Adipose tissue (tissue), 3 donors: ENCODE results near the gene LY9. TPM values are rescaled to one million over a fixed set of nuclear protein-coding genes. Genes with fewer than 3 reads are reported as not detected.

ENCODE experiments used
- polyA plus RNA-seq, 3 donors: library from polyadenylated mRNA; stranded (reverse); fragments of 200-250 nt; gene quantifications; one replicate each; pipeline ENCODE4 v1.2.3, GENCODE V29; 2013
- donor health status: healthy with polysubstance abuse.
- donor health status: Bipolar disorder and iron deficiency.
- donor health status: healthy.

LY9 gene
- polyA plus RNA-seq, 3 donors, result 0.44 to 0.52 TPM; not detected in 1

Other genes with a start within 250 kb of the LY9 start
- 1 to 10 TPM in 2 of 3 donors, under 1 TPM in 1; 0.40 to 1.4 (median 1.0) TPM for gene CD84, start 216.7 kb upstream of the LY9 start, polyA plus RNA-seq
- 1 to 10 TPM in 1 of 3 donors, under 1 TPM in 1, not detected in 1; 0.12 to 3.6 TPM for gene SLAMF1, start 149.1 kb upstream of the LY9 start, polyA plus RNA-seq
- 10 to 100 TPM in 1 of 3 donors, 1 to 10 TPM in 2; 3.3 to 12.7 (median 3.7) TPM for gene CD48, start 84.4 kb upstream of the LY9 start, polyA plus RNA-seq
- gene SLAMF7, start 56.9 kb upstream of the LY9 start, polyA plus RNA-seq, result under 1 TPM; 0.34 to 0.65 (median 0.35) TPM
- under 1 TPM; 0.02 to 0.48 (median 0.45) TPM for gene CD244, start 66.7 kb downstream of the LY9 start, polyA plus RNA-seq
- gene ITLN1, start 89.0 kb downstream of the LY9 start, polyA plus RNA-seq, result 100 to 1,000 TPM in 1 of 3 donors, 10 to 100 TPM in 1, 1 to 10 TPM in 1; 1.7 to 121 (median 15.7) TPM
- gene ITLN2, start 158.6 kb downstream of the LY9 start, polyA plus RNA-seq, result 1 to 10 TPM in 1 of 3 donors, under 1 TPM in 2; 0.21 to 8.9 (median 0.37) TPM
- gene F11R, start 225.0 kb downstream of the LY9 start, polyA plus RNA-seq, result 10 to 100 TPM; 18.3 to 33.9 (median 26.2) TPM
- gene TSTD1, start 242.8 kb downstream of the LY9 start, polyA plus RNA-seq, result 10 to 100 TPM; 33.7 to 78.1 (median 52.5) TPM
- gene USF1, start 249.8 kb downstream of the LY9 start, polyA plus RNA-seq, result 10 to 100 TPM; 35.0 to 54.3 (median 47.2) TPM